ENCODE measurements around the gene FBXW10.
"Not testable (repeated sequence)": the region's sequence is repeated elsewhere in the genome, so short reads cannot be mapped to it uniquely, and the experiment has no call there.

GRCh38 chr17:18755969-18756368, 12.1 kb downstream of the FBXW10 start:
- TF ChIP-seq CTCF (IDR thresholded peaks at IDR 0.05); REST (IDR thresholded peaks at IDR 0.05; ENCODE audit: insufficient read depth in 1 of 2, low read depth in 2 of 2, low read length in 1 of 2); POLR2AphosphoS5 (IDR thresholded peaks at IDR 0.05; ENCODE audit: low read depth, low read length); SIN3A (IDR thresholded peaks at IDR 0.05; ENCODE audit: borderline replicate concordance, insufficient read depth, low read depth, low read length): not testable (repeated sequence)

All from Panc1 (cell line).